SK-N-SH (cell line): ENCODE results near the gene SSX2IP. TPM values are rescaled to one million over a fixed set of nuclear protein-coding genes. Genes with fewer than 3 reads are reported as not detected.
A peak's percentile ranks its signal among the peaks of the same experiment; 100 is the strongest.

Experiments
- CTCF ChIA-PET: fragments of 300-600, 350-600 bp; formaldehyde crosslinking; extraction: SDS; loops from one replicate; lab custom pipeline; 2021; lab: Yijun Ruan, JAX
- POLR2A ChIA-PET: fragments of 350-600 bp; sonication (Branson Sonifier 250); formaldehyde crosslinking; extraction: SDS; loops from one replicate; lab custom pipeline; 2020; ENCODE audit warnings: antibody characterized with exemption, inconsistent platforms; lab: Yijun Ruan, JAX
- DNase-seq: peaks from one replicate; pipeline ENCODE4 v3.0.0; 2012
- H2AFZ ChIP-seq: fragments of 200-600 bp; sonication (generic); 2 replicates; pipeline ENCODE4 v1.8.1; 2016; ENCODE audit warnings: antibody characterized with exemption, mild to moderate bottlenecking, low read depth
- H3F3A ChIP-seq: fragments of 200-600 bp; sonication (generic); replicated peaks from 2 replicates; pipeline ENCODE3; 2016; ENCODE audit warnings: antibody characterized with exemption, mild to moderate bottlenecking; ENCODE audit not compliant: insufficient read depth
- H3K27ac ChIP-seq, 2 experiments: fragments of 200-500 bp in 1 of 2; fragments of 200-600 bp in 1 of 2; sonication (Bioruptor generic) in 1 of 2; sonication (generic), shearing (Covaris generic) in 1 of 2; 2 replicates each; pipeline versions ENCODE4 v1.5.1 to v1.6.1; 2014 to 2016; ENCODE audit warnings: low read depth in 2 of 2, inconsistent platforms in 1 of 2, low read length in 1 of 2, mild to moderate bottlenecking in 1 of 2, mixed read lengths in 1 of 2
- H3K27me3 ChIP-seq: fragments of 200-600 bp; sonication (generic), shearing (Covaris generic); 2 replicates; pipeline ENCODE4 v1.6.1; 2016; ENCODE audit warnings: mixed run types; ENCODE audit not compliant: insufficient read depth
- H3K36me3 ChIP-seq, 2 experiments: fragments of 200-500 bp in 1 of 2; fragments of 200-600 bp in 1 of 2; sonication (Bioruptor generic) in 1 of 2; sonication (generic) in 1 of 2; replicated peaks in 1 of 2; 2 replicates each; pipeline versions ENCODE3 to v1.5.1; 2014 to 2016; ENCODE audit warnings: low read length in 1 of 2, mild to moderate bottlenecking in 1 of 2; ENCODE audit not compliant: insufficient read depth in 2 of 2, control insufficient read depth in 1 of 2
- H3K4me1 ChIP-seq, 2 experiments: fragments of 200-500 bp in 1 of 2; fragments of 200-600 bp in 1 of 2; sonication (Bioruptor generic) in 1 of 2; sonication (generic), shearing (Covaris generic) in 1 of 2; 2 replicates each; pipeline versions ENCODE4 v1.5.1 to v1.6.1; 2014 to 2016; ENCODE audit warnings: low read depth in 1 of 2, low read length in 1 of 2, mixed run types in 1 of 2; ENCODE audit not compliant: insufficient read depth in 2 of 2, control insufficient read depth in 1 of 2
- H3K4me2 ChIP-seq: fragments of 200-600 bp; sonication (generic), shearing (Covaris generic); 2 replicates; pipeline ENCODE4 v1.6.1; 2017; ENCODE audit warnings: mixed run types
- H3K4me3 ChIP-seq, 2 experiments: fragments of 200-500 bp in 1 of 2; fragments of 200-600 bp in 1 of 2; sonication (Bioruptor generic) in 1 of 2; sonication (generic), shearing (Covaris generic) in 1 of 2; 2 replicates each; pipeline versions ENCODE4 v1.5.1 to v1.8.1; 2014 to 2016; ENCODE audit warnings: low read depth in 2 of 2, inconsistent platforms in 1 of 2, low read length in 1 of 2, mild to moderate bottlenecking in 1 of 2, mixed read lengths in 1 of 2, moderate library complexity in 1 of 2
- H3K79me2 ChIP-seq: fragments of 200-600 bp; sonication (generic); 2 replicates; pipeline ENCODE4 v1.8.1; 2017; ENCODE audit warnings: mild to moderate bottlenecking; ENCODE audit not compliant: insufficient read depth
- H3K9ac ChIP-seq: fragments of 200-600 bp; sonication (generic); 2 replicates; pipeline ENCODE4 v1.6.1; 2017; ENCODE audit warnings: mixed run types
- H3K9me2 ChIP-seq: fragments of 200-600 bp; sonication (generic); 2 replicates; pipeline ENCODE4 v1.6.1; 2017; ENCODE audit warnings: mixed run types
- H3K9me3 ChIP-seq: fragments of 200-600 bp; sonication (generic); 2 replicates; pipeline ENCODE4 v1.6.1; 2017; ENCODE audit warnings: mixed run types, mild to moderate bottlenecking, moderate library complexity
- H4K20me1 ChIP-seq: fragments of 200-600 bp; sonication (generic); 2 replicates; pipeline ENCODE4 v1.6.1; 2017; ENCODE audit warnings: mild to moderate bottlenecking, mixed run types; ENCODE audit not compliant: insufficient read depth
- ELF1 ChIP-seq: IDR thresholded peaks from 2 replicates; pipeline ENCODE4 v1.4.0; 2012
- EP300 ChIP-seq, 2 experiments: IDR thresholded peaks; 2 replicates each; pipeline versions ENCODE4 v1.4.0 to v1.6.1; 2012; ENCODE audit warnings: borderline replicate concordance in 1 of 2, low read depth in 1 of 2, low read length in 1 of 2
- EZH2phosphoT487 ChIP-seq: fragments of 200-600 bp; sonication (generic); IDR thresholded peaks from 2 replicates; pipeline ENCODE4 v1.6.1; 2017; ENCODE audit warnings: low read depth, mixed run types, mild to moderate bottlenecking, antibody characterized with exemption, moderate library complexity, borderline replicate concordance
- FOXJ3 ChIP-seq: sonication (generic); formaldehyde crosslinking; IDR thresholded peaks from 2 replicates; pipeline ENCODE4 v1.5.1; 2020; ENCODE audit warnings: mild to moderate bottlenecking, missing genetic modification reagents
- FOXM1 ChIP-seq: IDR thresholded peaks from 2 replicates; pipeline ENCODE4 v1.4.0; 2012; ENCODE audit warnings: low read depth, mild to moderate bottlenecking
- GABPA ChIP-seq: IDR thresholded peaks from 2 replicates; pipeline ENCODE4 v1.4.0; 2012; ENCODE audit warnings: low read depth, mild to moderate bottlenecking
- MEF2A ChIP-seq: IDR thresholded peaks from 2 replicates; pipeline ENCODE4 v1.4.0; 2012; ENCODE audit warnings: low read depth, borderline replicate concordance
- MXI1 ChIP-seq: IDR thresholded peaks from 2 replicates; pipeline ENCODE4 v1.6.1; 2012; ENCODE audit warnings: mild to moderate bottlenecking, low read depth, low read length, improper control_type of control experiment
- NRF1 ChIP-seq: IDR thresholded peaks from 2 replicates; pipeline ENCODE4 v1.6.1; 2012; ENCODE audit warnings: low read depth, mild to moderate bottlenecking, low read length
- POLR2AphosphoS5 ChIP-seq: IDR thresholded peaks from 2 replicates; pipeline ENCODE4 v1.6.1; 2012; ENCODE audit warnings: low read depth, low read length
- RAD21 ChIP-seq: IDR thresholded peaks from 2 replicates; pipeline ENCODE4 v1.6.1; 2012; ENCODE audit warnings: mild to moderate bottlenecking, low read length
- RFX5 ChIP-seq: IDR thresholded peaks from 2 replicates; pipeline ENCODE4 v1.6.1; 2012; ENCODE audit warnings: mild to moderate bottlenecking, improper control_type of control experiment, low read length
- SIN3A ChIP-seq: IDR thresholded peaks from 2 replicates; pipeline ENCODE4 v1.6.1; 2012; ENCODE audit warnings: low read depth, mild to moderate bottlenecking, low read length, moderate library complexity, borderline replicate concordance
- SMC3 ChIP-seq: IDR thresholded peaks from 2 replicates; pipeline ENCODE4 v1.6.1; 2012; ENCODE audit warnings: low read depth, low read length, improper control_type of control experiment
- TCF12 ChIP-seq: IDR thresholded peaks from 2 replicates; pipeline ENCODE4 v1.4.0; 2012
- WGBS: methylation state at CpG from one replicate; pipeline ENCODE4 v1.1.6; 2017; ENCODE audit warnings: low lambda C conversion rate; 5-methylcytosine and 5-hydroxymethylcytosine counted together
- polyA plus RNA-seq, 3 experiments: library from polyadenylated mRNA; depleted of rRNA; stranded (reverse); fragments of >200 nt; gene quantifications; 2 replicates each; pipeline ENCODE4 v1.2.3, GENCODE V29; 2012
- TF ChIP-seq, protein P1 (sequence below): fragments of 150-350 bp; IDR thresholded peaks from 2 replicates; pipeline ENCODE4 v1.6.1; 2017; ENCODE audit warnings: antibody characterized with exemption, low read length, low read depth, borderline replicate concordance
- TF ChIP-seq, protein P2 (sequence below): fragments of 200-600 bp; sonication (generic); IDR thresholded peaks from 2 replicates; pipeline ENCODE4 v1.6.1; 2017; ENCODE audit warnings: antibody characterized with exemption, mild to moderate bottlenecking, moderate library complexity
- TF ChIP-seq, protein P3 (sequence below): IDR thresholded peaks from 2 replicates; pipeline ENCODE4; 2012
- TF ChIP-seq, protein P4 (sequence below): IDR thresholded peaks from 2 replicates; pipeline ENCODE4 v1.4.0; 2012; ENCODE audit warnings: low read depth

Gene SSX2IP
- polyA plus RNA-seq, 1 of the 3 experiments (the other 2 are of a cell fraction): 7.7 TPM

DNA sequence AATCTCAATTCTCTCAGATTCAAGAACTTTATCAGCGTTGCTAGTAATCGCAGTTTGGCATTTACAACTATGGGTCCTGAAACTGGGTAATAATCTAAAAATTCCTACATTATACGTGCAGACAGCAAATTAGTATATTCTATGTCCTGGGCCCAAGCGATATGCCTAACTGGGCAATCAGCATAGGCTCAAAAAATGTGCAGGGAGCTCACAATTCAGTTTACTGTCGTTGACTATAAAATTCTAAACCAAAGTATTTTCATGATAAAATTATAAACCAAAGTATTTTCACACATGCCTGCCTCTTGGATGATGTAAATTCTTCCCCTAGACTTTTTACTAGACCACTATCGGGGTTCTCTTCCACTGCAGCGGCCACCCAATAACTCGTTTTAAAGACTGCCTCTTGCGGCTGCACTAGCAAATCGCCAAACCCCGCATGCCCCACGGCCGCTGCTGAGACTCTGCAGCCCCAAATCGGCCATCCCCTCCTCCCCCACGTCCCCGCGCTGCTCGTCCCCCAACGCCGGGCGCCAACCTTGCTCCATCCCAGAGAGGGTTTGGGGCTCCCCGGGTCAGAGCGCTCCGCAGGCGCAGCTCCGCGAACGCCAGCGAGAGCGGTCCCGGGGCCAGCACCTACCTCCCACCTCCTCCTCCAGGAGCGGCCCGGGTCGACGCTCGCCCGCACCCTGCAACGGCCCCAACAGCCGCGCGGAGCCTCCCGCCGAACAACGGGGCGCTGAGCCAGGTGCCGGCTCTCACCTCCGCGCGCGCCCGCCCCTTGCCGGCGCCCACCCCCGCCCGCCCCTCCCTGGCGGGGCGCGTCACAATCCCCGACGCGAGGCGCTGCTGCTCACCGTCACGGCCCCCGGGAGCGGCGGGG, 506 bp downstream of the SSX2IP start:
- Histone ChIP-seq H2AFZ (peak overlapping the region; percentile 72), H3K9me3 (no peaks in the 10 kb centered on the region), H3K27me3 (no peaks in the 10 kb centered on the region), H3K27ac (peak overlapping the region; percentile 64 to 92), H3K36me3 (peaks cover 0 to 3% of the 10 kb centered on the region in 2 experiments), H3K9me2 (no peaks in the 10 kb centered on the region), H3K4me2 (peak overlapping the region; percentile 77), H4K20me1 (no peaks in the 10 kb centered on the region; the same call in 1 of the 2 replicates), H3K4me3 (peak overlapping the region; percentile 77 to 86), H3K79me2 (peaks cover 51% of the 10 kb centered on the region), H3K9ac (peak overlapping the region; percentile 76), H3F3A (no peaks in the 10 kb centered on the region), H3K4me1 (peaks cover 0 to 17% of the 10 kb centered on the region in 2 experiments; a peak in 2 of 4 replicates)
- ChIA-PET POLR2A (interaction anchor here (0.6 to 1.5 kb wide), 3 partner anchors 26 to 192 kb away, joined by 3 to 4 read pairs (median 3); partner anchors contain the start of genes GNG5 and SPATA1), CTCF (interaction anchor here (0.6 to 2.3 kb wide), 14 partner anchors 11 to 256 kb away, joined by 3 to 6 read pairs (median 4); no protein-coding TSS in a partner anchor)
- TF ChIP-seq TCF12: no peak
- no peak for TF ChIP-seq EP300 (IDR thresholded peaks at IDR 0.05; ENCODE audit: borderline replicate concordance in 1 of 2, low read depth in 1 of 2, low read length in 1 of 2)
- no peak for TF ChIP-seq NRF1
- no peak for TF ChIP-seq EZH2phosphoT487
- TF ChIP-seq MXI1: peak; percentile 46
- TF ChIP-seq, protein P1, sequence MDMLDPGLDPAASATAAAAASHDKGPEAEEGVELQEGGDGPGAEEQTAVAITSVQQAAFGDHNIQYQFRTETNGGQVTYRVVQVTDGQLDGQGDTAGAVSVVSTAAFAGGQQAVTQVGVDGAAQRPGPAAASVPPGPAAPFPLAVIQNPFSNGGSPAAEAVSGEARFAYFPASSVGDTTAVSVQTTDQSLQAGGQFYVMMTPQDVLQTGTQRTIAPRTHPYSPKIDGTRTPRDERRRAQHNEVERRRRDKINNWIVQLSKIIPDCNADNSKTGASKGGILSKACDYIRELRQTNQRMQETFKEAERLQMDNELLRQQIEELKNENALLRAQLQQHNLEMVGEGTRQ: no peak
- peak; percentile 19; the same call in 1 of the 2 replicates for TF ChIP-seq RAD21
- TF ChIP-seq, protein P2, sequence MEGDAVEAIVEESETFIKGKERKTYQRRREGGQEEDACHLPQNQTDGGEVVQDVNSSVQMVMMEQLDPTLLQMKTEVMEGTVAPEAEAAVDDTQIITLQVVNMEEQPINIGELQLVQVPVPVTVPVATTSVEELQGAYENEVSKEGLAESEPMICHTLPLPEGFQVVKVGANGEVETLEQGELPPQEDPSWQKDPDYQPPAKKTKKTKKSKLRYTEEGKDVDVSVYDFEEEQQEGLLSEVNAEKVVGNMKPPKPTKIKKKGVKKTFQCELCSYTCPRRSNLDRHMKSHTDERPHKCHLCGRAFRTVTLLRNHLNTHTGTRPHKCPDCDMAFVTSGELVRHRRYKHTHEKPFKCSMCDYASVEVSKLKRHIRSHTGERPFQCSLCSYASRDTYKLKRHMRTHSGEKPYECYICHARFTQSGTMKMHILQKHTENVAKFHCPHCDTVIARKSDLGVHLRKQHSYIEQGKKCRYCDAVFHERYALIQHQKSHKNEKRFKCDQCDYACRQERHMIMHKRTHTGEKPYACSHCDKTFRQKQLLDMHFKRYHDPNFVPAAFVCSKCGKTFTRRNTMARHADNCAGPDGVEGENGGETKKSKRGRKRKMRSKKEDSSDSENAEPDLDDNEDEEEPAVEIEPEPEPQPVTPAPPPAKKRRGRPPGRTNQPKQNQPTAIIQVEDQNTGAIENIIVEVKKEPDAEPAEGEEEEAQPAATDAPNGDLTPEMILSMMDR: peak; percentile 55
- no peak for TF ChIP-seq ELF1
- 0 out of 2 replicates have a peak, but pooled peaks have one; percentile 11 for TF ChIP-seq SIN3A
- no peak for TF ChIP-seq POLR2AphosphoS5
- no peak for DNase-seq
- WGBS: 2% methylated on average over 16 of the region's 67 CpGs

DNA sequence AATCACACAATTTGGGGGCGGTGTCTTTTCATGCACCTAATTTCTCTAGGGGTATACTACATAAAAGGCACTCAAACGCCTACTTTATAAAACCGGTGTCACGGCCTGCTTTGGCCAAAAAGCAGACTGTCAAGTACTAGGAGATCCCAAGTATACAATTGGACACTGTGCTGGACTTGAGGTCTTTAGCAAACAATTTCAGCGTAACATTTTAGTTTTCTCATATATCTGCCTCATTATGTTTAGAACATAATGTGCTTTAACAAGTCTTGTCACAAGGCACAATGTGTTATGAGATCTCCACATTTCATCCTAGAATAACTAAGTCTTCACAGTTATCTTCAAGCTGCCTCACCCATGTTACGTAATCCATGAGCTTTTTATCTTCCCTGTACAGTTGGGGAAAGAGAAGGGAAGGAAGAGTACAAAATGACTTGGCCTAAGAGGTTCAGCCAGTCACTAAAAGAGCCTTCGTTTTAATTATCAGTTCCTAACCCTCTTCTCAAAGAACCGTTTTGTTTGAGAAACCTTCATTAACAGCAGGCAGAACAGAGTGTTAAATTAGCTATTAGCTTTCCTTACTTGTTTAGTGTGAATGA, 1.7 kb downstream of the SSX2IP start:
- H4K20me1 ChIP-seq: no peaks in the 10 kb centered on the region; the same call in 1 of the 2 replicates
- H3K79me2 ChIP-seq: peaks cover 63% of the 10 kb centered on the region
- H3K9ac ChIP-seq: no peak overlapping the region
- no peak overlapping the region for H2AFZ ChIP-seq
- CTCF ChIA-PET: interaction anchor here (0.7 to 2.3 kb wide), 11 partner anchors 10 to 255 kb away, joined by 3 to 6 read pairs (median 4); no protein-coding TSS in a partner anchor
- WGBS: 90% methylated on average over 8 of the region's 8 CpGs
- H3K4me2 ChIP-seq: peak overlapping the region; percentile 77
- H3F3A ChIP-seq: no peaks in the 10 kb centered on the region
- POLR2A ChIA-PET: interaction anchor here (1.5 kb wide), 1 partner anchor 182 kb away, joined by 4 read pairs; the partner anchor contains the start of genes GNG5 and SPATA1
- TF ChIP-seq SMC3 (no peak), MEF2A (no peak), RFX5 (no peak), FOXJ3 (CRISPR knock-in tag) (no peak), FOXM1 (no peak), EP300 (IDR thresholded peaks at IDR 0.05; ENCODE audit: borderline replicate concordance in 1 of 2, low read depth in 1 of 2, low read length in 1 of 2) (no peak), GABPA (no peak)
- TF ChIP-seq, protein P3, sequence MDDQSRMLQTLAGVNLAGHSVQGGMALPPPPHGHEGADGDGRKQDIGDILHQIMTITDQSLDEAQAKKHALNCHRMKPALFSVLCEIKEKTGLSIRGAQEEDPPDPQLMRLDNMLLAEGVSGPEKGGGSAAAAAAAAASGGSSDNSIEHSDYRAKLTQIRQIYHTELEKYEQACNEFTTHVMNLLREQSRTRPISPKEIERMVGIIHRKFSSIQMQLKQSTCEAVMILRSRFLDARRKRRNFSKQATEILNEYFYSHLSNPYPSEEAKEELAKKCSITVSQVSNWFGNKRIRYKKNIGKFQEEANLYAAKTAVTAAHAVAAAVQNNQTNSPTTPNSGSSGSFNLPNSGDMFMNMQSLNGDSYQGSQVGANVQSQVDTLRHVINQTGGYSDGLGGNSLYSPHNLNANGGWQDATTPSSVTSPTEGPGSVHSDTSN: no peak
- TF ChIP-seq, protein P4, sequence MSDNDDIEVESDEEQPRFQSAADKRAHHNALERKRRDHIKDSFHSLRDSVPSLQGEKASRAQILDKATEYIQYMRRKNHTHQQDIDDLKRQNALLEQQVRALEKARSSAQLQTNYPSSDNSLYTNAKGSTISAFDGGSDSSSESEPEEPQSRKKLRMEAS: no peak
- no peaks in the 10 kb centered on the region for H3K9me3 ChIP-seq
- H3K4me3 ChIP-seq: peak overlapping the region; percentile 77 to 86; a peak in 1 of 4 replicates
- H3K27me3 ChIP-seq: no peaks in the 10 kb centered on the region
- H3K4me1 ChIP-seq: peaks cover 0 to 17% of the 10 kb centered on the region in 2 experiments; a peak in 2 of 4 replicates
- no peak for DNase-seq
- H3K9me2 ChIP-seq: no peaks in the 10 kb centered on the region
- peaks cover 0 to 3% of the 10 kb centered on the region in 2 experiments for H3K36me3 ChIP-seq
- H3K27ac ChIP-seq: no peak overlapping the region
